T-cell (primary cell): ENCODE measurements around the gene PTPN7. TPM values are rescaled to one million over a fixed set of nuclear protein-coding genes. Genes with fewer than 3 reads are reported as not detected.

Source experiments
- ATAC-seq, 4 experiments: fragments of 200-7000 bp in 3 of 4; fragments of 150-1000 bp in 1 of 4; cut with Tn5 transposase; replicated peaks in 1 of 4; 1 replicate in 3 of 4; 2 replicates in 1 of 4; pipeline ENCODE4 v1.10.0; 2021; ENCODE audit warnings: moderate library complexity in 3 of 4, mild to moderate bottlenecking in 2 of 4, moderate number of reproducible peaks in 1 of 4
- CTCF ChIA-PET, 2 donors: fragments of 300-600 bp; sonication (Branson Sonifier 250); formaldehyde crosslinking; loops; one replicate each; lab custom pipeline; 2022; ENCODE audit warnings: antibody characterized with exemption in 2 of 2; lab: Charles Lee
- POLR2A ChIA-PET, 2 donors: fragments of 300-600 bp; sonication (Branson Sonifier 250); formaldehyde crosslinking; loops; one replicate each; lab custom pipeline; 2022; ENCODE audit warnings: antibody characterized with exemption in 2 of 2; lab: Charles Lee
- DNase-seq, 35 experiments: peaks; one replicate each; pipeline versions ENCODE4 v3.0.0 to v3.0.0-alpha.2; 2013 to 2023
- H3K27ac ChIP-seq: one replicate; pipeline ENCODE4 v1.5.1; 2013; ENCODE audit warnings: low read length
- H3K27me3 ChIP-seq, 2 experiments: replicated peaks in 1 of 2; 1 replicate in 1 of 2; 2 replicates in 1 of 2; pipeline versions ENCODE4 v1.6.1 to v1.7.0; 2013; ENCODE audit warnings: low read length in 1 of 2, mixed read lengths in 1 of 2; ENCODE audit not compliant: control insufficient read depth in 2 of 2, insufficient read depth in 2 of 2; ENCODE audit errors: extremely low read depth in 1 of 2
- H3K36me3 ChIP-seq, 2 donors: 1 replicate in 1 of 2; 2 replicates in 1 of 2; pipeline versions ENCODE4 v1.6.1 to v1.7.0; 2013; ENCODE audit warnings: low read length in 1 of 2; ENCODE audit not compliant: control insufficient read depth in 2 of 2, insufficient read depth in 1 of 2; ENCODE audit errors: extremely low read depth in 1 of 2
- H3K4me1 ChIP-seq, 2 experiments: 1 replicate in 1 of 2; 2 replicates in 1 of 2; pipeline versions ENCODE4 v1.6.1 to v1.7.0; 2013; ENCODE audit warnings: low read length in 2 of 2, mixed read lengths in 1 of 2; ENCODE audit not compliant: insufficient read depth in 2 of 2, control insufficient read depth in 1 of 2; ENCODE audit errors: extremely low read depth in 1 of 2
- H3K4me3 ChIP-seq, 2 donors: 1 replicate in 1 of 2; 2 replicates in 1 of 2; pipeline versions ENCODE4 v1.5.1 to v1.7.0; 2013; ENCODE audit warnings: mild to moderate bottlenecking in 2 of 2, low read length in 1 of 2, moderate library complexity in 1 of 2; ENCODE audit not compliant: control insufficient read depth in 1 of 2; ENCODE audit errors: extremely low read depth in 1 of 2
- H3K9me3 ChIP-seq: 2 replicates; pipeline ENCODE4 v1.7.0; 2013
- H3K27ac Mint-ChIP-seq, 2 donors: one replicate each; pipeline ENCODE4 v1.8.0; 2020 to 2021; ENCODE audit warnings: mild to moderate bottlenecking in 2 of 2, mixed read lengths in 2 of 2
- H3K27me3 Mint-ChIP-seq, 2 donors: one replicate each; pipeline ENCODE4 v1.8.0; 2021 to 2022; ENCODE audit warnings: mixed read lengths in 2 of 2
- H3K36me3 Mint-ChIP-seq: one replicate; pipeline ENCODE4 v1.8.0; 2021; ENCODE audit warnings: mixed read lengths
- H3K4me1 Mint-ChIP-seq, 3 donors: one replicate each; pipeline ENCODE4 v1.8.0; 2020 to 2022; ENCODE audit warnings: mixed read lengths in 3 of 3, mild to moderate bottlenecking in 1 of 3
- H3K4me3 Mint-ChIP-seq, 3 donors: one replicate each; pipeline ENCODE4 v1.8.0; 2020 to 2022; ENCODE audit warnings: mild to moderate bottlenecking in 3 of 3, mixed read lengths in 3 of 3, moderate library complexity in 3 of 3
- H3K9me3 Mint-ChIP-seq, 3 donors: one replicate each; pipeline ENCODE4 v1.8.0; 2020 to 2022; ENCODE audit warnings: mixed read lengths in 3 of 3
- WGBS: methylation state at CpG from one replicate; pipeline ENCODE4 v1.1.5; 2013; ENCODE audit warnings: missing lambda C conversion rate; ENCODE audit not compliant: insufficient coverage; 5-methylcytosine and 5-hydroxymethylcytosine counted together
- total RNA-seq, 35 experiments: library from RNA in 6 of 35; stranded (reverse) in 6 of 35; fragments of 120-200 nt in 1 of 35; gene quantifications; one replicate each; pipeline versions ENCODE4 v1.2.1 to v1.2.4 and lab custom pipeline; 2013 to 2026

The PTPN7 gene
- total RNA-seq, 5 donors from 2014 or later (not counting 1 experiment from before 2014, with no cell fraction given) = 67.1 to 124 (median 71.7) TPM

DNA sequence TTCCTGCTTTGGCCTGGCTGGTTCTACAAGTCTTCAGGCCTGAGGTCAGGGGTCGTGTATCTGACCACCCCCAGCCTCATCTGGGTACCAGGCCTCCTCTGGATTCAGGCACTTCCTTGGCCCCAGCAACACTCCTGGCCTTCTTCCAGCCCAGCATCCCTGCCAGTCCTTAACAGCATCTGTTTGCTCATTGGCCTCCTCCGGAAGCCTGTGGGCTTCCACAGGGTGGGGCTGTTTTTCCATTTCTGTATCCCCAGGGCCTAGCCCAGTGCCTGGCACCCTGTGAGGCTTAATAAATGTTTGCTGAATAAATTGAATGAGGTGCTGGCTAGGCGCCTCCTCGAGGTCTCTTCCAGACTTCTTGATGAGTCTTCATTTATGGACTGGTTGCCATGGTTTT lies 59.2 kb downstream of the PTPN7 start:
- no peak overlapping the region for H3K4me3 Mint-ChIP-seq
- no peaks in the 10 kb centered on the region for H3K36me3 Mint-ChIP-seq
- H3K27me3 Mint-ChIP-seq = peaks cover 0 to 2% of the 10 kb centered on the region in 2 donors
- ATAC-seq (no peak), DNase-seq (no peak)
- WGBS = 38% methylated on average over 1 of the region's 4 CpGs
- no peak overlapping the region for H3K4me3 ChIP-seq
- no peaks in the 10 kb centered on the region for H3K9me3 Mint-ChIP-seq
- H3K27ac Mint-ChIP-seq = no peak overlapping the region
- no peaks in the 10 kb centered on the region for H3K4me1 ChIP-seq
- peaks cover 0 to 2% of the 10 kb centered on the region in 2 experiments for H3K27me3 ChIP-seq
- H3K4me1 Mint-ChIP-seq = no peaks in the 10 kb centered on the region
- ChIA-PET CTCF (no interaction called here), POLR2A (no interaction called here)
- H3K9me3 ChIP-seq = no peaks in the 10 kb centered on the region
- no peaks in the 10 kb centered on the region for H3K36me3 ChIP-seq
- H3K27ac ChIP-seq = no peak overlapping the region

Other genes starting within 250 kb of the PTPN7 start
- under 1 TPM in 3 of 5 donors, not detected in 2; 0.10 to 0.29 (median 0.16) TPM for gene LMOD1, start 214.1 kb downstream of the PTPN7 start, total RNA-seq
- 10 to 100 TPM; 28.7 to 37.6 (median 29.9) TPM for gene TIMM17A, start 205.1 kb downstream of the PTPN7 start, total RNA-seq
- gene RNPEP, start 178.0 kb downstream of the PTPN7 start, total RNA-seq = 10 to 100 TPM; 20.1 to 30.4 (median 23.9) TPM
- gene ELF3, start 150.0 kb downstream of the PTPN7 start, total RNA-seq = 1 to 10 TPM in 4 of 5 donors, under 1 TPM in 1; 0.90 to 3.7 (median 1.5) TPM
- gene GPR37L1, start 37.7 kb downstream of the PTPN7 start, total RNA-seq = not detected
- 10 to 100 TPM; 37.8 to 70.2 (median 50.9) TPM for gene ARL8A, start 15.9 kb downstream of the PTPN7 start, total RNA-seq
- gene LGR6, start 33.2 kb upstream of the PTPN7 start, total RNA-seq = 10 to 100 TPM in 1 of 5 donors, 1 to 10 TPM in 3, under 1 TPM in 1; 0.58 to 13.1 (median 1.8) TPM
- 1 to 10 TPM; 1.6 to 4.7 (median 3.4) TPM for gene UBE2T, start 181.3 kb upstream of the PTPN7 start, total RNA-seq
- 10 to 100 TPM; 24.3 to 40.9 (median 27.0) TPM for gene PPP1R12B, start 188.1 kb upstream of the PTPN7 start, total RNA-seq